GM21528 (cell line): ENCODE data around the gene CREBRF.
"Not testable (repeated sequence)": the region's sequence is repeated elsewhere in the genome, so short reads cannot be mapped to it uniquely, and the experiment has no call there.

Experiments used
- ATAC-seq: cut with Tn5 transposase; IDR thresholded peaks from one replicate; pipeline ENCODE4 v1.9.1; 2021; ENCODE audit warnings: mild to moderate bottlenecking, moderate library complexity; ENCODE audit not compliant: unreplicated experiment, low FRiP score

The CREBRF gene

GRCh38 chr5:173033923-173034322 is 22.2 kb upstream of the CREBRF start:
- no peak for ATAC-seq

DNA sequence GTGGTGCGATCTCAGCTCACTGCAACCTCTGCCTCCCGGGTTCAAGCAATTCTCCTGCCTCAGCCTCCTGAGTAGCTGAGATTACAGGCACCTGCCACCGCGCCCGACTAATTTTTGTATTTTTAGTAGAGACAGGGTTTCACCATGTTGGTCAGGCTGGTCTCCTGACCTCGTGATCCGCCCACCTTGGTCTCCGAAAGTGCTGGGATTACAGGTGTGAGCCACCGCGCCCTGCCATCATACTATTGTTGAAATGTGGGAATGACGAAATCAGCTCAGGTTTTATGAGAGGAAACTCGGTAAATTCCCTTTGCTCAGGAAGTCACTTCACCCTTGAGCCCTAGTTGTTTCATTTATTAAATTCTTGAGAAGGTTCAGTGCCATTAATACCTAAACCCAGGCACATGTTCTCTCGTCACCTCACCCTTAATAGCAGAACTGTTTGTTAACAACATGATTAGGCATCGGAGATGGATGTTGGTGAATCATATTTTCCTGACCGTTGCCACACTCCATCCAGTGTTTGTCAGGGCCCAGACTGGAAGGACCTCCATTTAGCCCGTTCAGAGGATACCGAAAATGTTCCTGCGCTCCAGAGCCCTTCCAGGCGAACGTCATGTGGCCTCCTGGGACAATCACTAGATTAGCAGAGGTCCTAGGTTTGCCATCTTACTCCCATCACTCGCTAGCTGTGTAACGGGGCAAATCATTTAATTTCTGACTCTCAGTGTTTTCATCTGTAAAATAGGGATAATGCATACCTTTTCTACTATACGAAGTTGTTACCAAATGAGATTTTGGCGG is 20.0 kb upstream of the CREBRF start:
- peak; percentile 59 for ATAC-seq

DNA sequence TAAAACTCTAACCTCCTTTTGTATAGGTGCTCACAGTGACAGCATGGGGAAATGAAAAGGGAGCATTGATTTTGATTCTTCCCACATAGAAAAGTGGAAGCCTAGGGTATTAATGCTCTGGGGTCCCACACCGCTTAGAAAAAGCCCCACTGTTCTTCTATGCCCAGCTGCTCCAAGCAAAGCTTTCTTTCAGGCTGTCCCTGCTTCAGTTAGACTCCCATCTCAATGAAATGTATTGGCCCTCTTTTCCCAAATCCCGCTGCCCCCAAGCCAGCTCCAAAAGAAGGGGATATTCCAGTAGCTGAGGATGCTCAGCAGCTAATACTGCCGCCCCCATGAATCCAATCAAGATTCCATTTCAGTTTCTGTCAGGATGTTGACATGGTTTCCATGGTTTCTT is 17.0 kb upstream of the CREBRF start:
- ATAC-seq, result no peak

DNA sequence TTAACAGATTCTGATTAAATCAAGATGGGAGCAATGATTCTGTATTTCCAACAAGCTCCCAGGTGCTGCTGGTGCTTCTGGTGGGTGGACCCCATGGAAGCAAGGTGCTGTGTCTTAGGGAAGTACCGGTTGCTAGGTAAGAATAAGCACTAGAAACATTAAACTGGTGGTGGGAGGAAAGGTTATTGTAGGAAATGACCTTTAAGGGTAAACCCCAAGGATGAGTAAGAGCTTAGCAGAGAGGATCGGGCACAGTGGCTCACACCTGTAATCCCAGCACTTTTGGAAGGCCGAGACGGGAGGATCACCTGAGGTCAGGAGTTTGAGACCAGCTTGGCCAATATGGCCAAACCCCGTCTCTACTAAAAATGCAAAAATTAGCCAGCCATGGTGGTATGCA is 16.2 kb upstream of the CREBRF start:
- no peak for ATAC-seq

DNA sequence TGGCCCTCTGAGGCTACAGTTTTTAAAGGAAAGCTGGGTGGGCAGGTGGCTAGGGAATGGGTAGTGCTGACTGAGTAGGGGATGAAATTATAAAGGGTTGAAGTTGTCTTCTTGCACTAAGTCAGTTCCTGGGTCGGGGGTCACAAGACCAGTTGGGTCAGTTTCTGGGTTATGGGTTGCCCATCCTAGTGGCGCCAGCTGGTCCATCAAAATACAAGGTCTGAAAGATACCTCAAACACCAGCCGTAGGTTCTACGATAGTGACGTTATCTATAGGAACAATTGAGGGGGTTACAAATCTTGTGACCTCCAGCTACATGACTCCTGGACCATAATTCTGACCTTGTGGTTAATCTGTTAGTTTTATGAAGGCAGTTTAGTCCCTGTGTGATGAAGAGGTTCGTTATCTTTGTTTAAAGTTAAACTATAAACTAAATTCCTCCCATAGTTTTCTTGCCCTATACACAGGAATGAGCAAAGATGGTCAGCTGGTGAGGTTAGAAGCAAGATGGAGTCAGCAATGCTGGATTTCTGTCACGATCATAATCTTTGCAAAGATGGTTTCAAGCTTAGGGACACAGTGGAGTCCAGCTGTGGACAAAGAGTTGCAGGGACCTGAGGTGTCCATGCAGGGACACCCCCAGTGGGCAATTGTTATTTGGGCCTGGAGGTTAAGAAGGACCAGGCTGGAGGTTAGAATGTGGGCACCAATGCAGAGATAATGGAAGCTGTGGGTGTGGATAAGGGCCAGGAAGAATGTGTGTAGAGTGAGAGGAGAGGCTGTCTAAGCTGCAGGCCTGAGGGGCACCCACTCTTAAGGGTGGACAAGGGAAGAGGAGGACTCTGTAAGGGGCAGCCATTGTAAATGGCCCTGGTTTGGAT is 14.0 kb upstream of the CREBRF start:
- no peak for ATAC-seq

- no peak for ATAC-seq
Measured at GRCh38 chr5:173042763-173043107, 13.4 kb upstream of the CREBRF start.

DNA sequence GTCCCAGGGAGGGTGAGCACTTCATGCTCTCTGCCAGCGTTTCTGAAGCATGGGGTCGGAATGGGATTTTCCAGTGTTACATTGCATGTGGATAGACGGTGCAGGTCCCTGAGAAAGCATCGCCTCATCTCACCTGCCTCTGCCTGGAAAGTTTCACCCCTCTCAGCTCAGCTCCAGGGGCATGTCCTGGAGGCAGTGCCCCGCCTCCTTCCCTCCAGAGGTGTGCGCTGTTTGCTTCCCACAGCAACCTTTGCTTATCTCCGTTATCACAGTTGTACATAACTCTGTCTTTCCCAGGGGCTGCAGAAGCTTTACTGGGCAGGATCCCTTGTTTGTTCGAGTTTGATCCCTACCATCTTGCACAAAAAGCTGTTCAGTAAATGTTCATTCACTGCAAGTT is 10.7 kb upstream of the CREBRF start:
- no peak for ATAC-seq

DNA sequence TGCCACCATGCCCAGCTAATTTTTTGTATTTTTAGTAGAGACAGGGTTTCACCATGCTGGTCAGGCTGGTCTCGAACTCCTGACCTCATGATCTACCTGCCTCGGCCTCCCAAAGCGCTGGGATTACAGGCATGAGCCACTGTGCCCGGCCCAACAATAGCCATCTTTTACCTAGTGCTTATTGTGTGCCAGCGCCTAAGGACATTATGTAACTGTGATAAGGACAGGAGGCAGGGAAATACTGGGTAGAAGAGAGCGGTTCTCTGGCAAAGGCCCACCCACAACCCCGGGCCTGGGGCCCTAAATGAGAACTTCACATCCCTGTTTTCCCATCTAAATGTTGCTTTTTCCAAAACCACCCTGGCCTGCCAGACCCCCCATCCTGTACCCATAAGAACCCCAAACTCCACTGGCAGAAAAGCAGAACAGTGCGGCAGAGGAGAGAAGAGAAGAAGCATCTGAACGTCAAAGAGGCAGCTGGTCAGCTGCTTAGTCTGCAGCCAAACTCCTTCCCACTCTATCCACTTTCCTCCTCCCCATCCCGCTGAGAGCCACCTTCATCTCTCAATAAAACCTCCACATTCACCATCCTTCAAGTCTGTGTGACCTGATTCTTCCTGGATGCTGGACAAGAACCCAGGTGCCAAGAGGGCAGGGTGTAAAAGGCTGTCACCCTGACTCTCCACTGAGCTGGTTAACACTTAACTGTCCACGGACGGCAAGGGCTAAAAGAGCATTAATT is 8.9 kb upstream of the CREBRF start:
- ATAC-seq, result not testable (repeated sequence)

DNA sequence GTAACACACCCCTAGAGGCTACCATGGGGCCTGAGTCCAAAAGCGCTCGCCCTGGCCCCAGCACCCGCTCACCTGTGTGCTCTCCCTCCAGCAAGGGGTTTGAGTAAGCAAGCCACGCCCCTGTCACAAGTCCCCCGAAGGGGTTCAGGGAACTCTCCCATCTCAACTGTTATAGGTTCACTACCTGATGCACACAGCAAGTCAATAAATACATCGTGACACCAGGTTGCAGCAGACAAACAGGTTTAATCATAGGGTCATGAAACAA is 8.4 kb upstream of the CREBRF start:
- no peak for ATAC-seq

DNA sequence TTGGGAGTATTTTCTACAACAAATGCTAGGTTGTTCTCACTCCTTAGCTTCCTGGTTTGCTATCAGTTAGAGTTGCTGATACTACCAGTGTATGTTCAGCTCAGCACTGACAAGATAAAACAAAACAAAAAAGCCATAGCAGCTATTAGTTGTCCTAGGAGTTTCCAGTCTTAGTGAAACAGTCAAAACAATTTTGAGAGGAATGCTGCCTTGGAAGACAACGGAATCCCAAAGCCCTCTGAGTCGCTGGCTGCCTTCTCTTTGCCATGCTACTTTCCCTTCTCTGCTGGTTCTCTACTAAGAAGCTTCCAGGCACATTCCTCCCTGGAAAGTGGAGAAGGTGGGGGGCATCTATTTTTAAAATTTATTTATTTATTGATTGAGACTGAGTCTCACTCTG is 5.4 kb upstream of the CREBRF start:
- ATAC-seq, result no peak

DNA sequence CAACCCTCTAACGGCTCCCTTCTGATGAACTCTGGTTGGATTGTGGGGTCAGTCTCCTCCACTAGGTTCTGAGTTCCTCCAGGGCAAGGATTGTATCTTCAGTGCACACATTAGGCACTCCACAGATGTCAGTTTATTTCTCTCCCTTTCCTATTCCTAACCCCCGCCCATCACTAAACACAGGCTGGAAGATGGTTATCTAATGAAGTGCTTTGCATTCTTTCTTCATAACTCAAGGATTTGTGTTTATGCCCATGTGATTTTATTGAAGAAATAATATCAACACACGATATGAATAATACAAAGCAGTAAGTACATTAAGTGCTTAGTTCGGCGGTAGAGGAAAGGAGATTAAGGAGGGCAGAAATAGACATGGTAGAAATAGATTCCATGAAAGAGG is 4.4 kb upstream of the CREBRF start:
- no peak for ATAC-seq

- no peak for ATAC-seq
Measured at GRCh38 chr5:173053041-173053440, 3.1 kb upstream of the CREBRF start.

GRCh38 chr5:173055042-173055721 is 970 bp upstream of the CREBRF start:
- no peak for ATAC-seq

DNA sequence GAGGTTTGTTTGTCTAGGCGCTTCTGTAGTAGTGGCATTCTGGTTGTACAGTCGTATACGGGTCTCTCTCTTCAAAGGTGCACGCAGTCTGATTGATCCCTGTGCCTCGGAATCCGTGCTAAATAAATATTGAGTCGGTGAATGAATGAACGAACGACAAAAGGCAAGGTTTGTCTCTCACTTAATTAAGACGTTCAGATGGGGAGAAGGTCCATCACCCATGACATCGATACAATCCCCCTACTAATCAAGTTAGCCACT is 500 bp upstream of the CREBRF start:
- peak; percentile 5 for ATAC-seq

GRCh38 chr5:173056783-173057061 is 570 bp downstream of the CREBRF start:
- peak; percentile 36 for ATAC-seq

GRCh38 chr5:173057062-173057924 is 1.1 kb downstream of the CREBRF start:
- peak; percentile 76 for ATAC-seq

GRCh38 chr5:173062141-173062540 is 6.0 kb downstream of the CREBRF start:
- no peak for ATAC-seq

- ATAC-seq, result no peak
Measured at GRCh38 chr5:173065155-173065554, 9.0 kb downstream of the CREBRF start.

DNA sequence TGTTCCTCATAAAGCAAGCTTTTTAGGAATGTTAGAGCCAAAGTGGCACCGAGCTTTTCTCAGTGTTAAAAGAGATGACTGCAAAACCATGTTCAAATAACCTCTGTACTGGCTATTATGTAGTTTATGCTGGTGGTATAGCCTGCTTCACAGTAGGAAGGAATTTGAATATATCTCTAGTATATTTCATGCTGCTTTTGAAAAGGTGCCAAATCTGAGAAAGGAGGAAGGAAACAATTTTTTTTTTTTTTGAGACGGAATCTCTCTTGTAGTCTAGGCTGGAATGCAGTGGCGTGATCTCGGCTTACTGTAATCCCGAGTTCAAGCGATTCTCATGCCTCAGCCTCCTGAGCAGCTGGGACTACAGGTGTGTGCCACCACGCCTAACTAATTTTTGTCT is 13.5 kb downstream of the CREBRF start:
- no peak for ATAC-seq

GRCh38 chr5:173075137-173075843 is 19.1 kb downstream of the CREBRF start:
- ATAC-seq, result no peak
